ENCODE results near the gene NTSR2.

Gene NTSR2, protein sequence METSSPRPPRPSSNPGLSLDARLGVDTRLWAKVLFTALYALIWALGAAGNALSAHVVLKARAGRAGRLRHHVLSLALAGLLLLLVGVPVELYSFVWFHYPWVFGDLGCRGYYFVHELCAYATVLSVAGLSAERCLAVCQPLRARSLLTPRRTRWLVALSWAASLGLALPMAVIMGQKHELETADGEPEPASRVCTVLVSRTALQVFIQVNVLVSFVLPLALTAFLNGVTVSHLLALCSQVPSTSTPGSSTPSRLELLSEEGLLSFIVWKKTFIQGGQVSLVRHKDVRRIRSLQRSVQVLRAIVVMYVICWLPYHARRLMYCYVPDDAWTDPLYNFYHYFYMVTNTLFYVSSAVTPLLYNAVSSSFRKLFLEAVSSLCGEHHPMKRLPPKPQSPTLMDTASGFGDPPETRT

DNA sequence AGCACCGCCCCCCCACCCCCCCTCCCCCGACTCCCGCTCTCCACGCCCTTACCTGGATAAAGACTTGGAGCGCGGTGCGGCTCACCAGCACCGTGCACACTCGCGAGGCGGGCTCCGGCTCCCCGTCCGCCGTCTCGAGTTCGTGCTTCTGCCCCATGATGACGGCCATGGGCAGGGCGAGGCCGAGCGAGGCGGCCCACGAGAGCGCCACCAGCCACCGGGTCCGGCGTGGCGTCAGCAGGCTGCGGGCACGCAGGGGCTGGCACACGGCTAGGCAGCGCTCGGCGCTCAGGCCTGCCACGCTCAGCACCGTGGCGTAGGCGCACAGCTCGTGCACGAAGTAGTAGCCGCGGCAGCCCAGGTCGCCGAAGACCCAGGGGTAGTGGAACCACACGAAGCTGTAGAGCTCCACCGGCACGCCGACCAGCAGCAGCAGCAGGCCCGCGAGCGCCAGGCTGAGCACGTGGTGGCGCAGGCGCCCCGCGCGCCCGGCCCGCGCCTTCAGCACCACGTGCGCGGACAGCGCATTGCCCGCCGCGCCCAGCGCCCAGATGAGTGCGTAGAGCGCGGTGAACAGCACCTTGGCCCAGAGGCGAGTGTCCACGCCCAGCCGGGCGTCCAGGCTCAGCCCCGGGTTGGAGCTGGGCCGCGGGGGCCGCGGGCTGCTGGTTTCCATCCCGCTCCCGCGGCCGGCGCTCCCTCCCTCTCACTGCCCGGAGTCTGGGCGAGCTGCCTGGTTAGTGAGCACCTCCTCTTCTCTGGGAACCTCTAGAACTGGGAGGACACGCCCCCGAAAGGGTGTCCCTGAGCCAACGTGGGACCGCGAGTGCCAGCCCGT, at the start of gene NTSR2:
Gene NTSR2, minus strand, starts transcription at position 742 of the 838 bp plus-strand sequence. Its CDS starts 66 bp downstream, at position 676.
- no peak for DNase-seq (ENCODE audit: low read depth in 2 of 2)

DNA sequence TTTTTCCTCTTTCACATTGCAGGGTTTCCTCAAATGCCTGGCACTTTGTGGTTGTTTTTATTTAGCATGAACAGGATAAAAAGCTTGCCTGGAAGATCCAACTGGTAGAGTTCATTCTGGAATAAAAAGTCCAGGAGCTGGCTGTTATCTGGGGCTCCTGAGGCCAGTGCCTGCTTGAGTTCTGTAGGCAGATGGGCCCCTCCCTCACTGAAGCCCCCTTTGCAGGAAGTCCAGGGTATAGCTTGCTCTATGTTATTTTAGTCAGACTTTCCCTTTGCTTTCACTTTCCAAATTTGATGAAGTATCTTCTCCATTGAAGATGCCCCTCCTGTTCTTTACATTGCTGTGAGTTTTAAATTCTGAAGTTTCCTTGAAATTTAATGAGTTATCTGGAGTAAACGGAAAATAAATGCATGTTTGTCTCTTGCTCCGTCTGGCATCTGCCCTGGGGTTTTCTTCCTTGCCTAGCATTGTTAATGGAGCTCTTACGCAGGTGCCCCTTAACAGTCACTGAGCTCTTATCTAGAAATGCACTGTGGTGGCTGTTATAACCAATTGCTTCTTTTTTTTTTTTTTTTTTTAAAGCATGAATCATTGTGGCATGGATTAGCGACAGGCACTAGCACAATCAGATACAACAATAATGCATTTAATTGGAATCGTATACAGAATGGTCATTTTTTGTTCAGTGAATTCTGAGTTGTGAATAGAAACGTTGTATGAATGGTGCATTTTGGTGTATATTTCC, 49.4 kb upstream of the NTSR2 start:
- no peak for DNase-seq (ENCODE audit: low read depth in 2 of 2)

DNA sequence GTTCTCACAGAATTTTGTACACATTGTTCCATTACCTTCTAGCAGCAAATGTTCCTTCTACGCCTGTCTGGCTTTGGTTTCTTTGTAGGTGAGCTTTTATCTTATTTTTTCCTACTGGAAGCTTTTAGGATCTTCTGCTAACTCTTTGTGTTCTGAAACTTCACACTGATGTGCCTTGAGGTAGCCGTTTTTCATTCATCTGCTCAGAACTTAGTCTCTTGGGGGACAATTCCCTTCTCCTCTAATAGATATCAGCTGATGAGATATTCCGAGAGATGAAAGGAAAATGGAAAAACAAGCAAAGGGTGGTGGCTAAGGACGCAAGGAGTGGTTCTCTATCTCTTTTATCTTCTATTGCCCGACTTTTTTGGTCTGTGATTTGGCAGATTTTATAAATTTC, 48.6 kb upstream of the NTSR2 start:
- no peak for DNase-seq (ENCODE audit: low read depth in 2 of 2)

- DNase-seq (ENCODE audit: low read depth in 2 of 2): no peak
These were observed 47.6 kb upstream of the NTSR2 start for GRCh38 chr2:11717623-11718022.

DNA sequence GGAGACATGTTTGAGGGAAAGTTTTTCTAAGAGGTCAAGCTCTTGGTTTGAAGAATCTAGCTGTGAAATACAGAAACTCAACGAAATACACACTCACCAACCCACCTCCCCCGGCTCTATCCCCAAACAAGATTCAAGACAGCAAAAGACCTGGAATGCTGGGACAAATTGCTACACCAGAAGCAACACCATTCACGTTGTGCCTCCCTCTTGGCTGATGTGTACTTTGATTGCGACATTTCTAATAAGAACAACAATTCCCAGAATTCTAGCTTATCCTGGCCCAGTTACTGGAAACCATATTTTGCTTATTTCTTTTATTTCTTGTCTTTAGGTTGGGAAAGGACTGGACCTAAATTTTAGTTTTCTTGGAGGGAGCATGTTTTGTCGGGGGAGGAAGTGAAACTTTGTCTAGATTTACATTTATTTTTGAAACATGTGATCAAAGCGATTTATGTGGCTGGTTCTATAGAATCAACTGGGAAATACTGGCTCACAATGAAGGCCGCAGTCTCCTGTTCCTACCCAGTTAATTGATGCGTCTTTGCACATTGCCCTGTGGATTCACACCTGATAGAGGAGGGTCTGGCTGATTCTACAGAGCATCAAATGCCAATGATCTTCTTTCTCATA, 46.8 kb upstream of the NTSR2 start:
- no peak for DNase-seq (ENCODE audit: low read depth in 2 of 2)

GRCh38 chr2:11715987-11716652, 46.1 kb upstream of the NTSR2 start:
- no peak for DNase-seq (ENCODE audit: low read depth in 2 of 2)

DNA sequence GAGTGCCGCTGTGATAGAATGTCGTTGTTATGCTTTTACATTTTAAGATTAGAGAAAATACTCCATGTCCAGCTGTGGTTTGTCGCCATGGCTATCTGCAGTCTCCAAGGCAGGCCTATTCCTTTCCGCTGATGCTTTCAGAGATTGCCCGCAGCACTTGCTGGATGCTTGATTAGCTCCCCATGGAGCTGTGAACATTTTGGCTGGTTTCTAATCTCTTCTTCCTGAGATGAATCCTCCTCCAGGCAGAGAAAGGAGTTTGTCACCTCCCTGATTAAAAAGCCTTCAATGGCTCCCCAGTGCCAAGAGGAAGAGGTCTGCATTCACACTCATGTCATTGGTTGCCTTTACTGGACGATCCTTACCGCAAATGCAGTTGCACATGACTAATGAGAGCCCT, 43.8 kb upstream of the NTSR2 start:
- DNase-seq (ENCODE audit: low read depth in 2 of 2): no peak

- no peak for DNase-seq (ENCODE audit: low read depth in 2 of 2)
These were observed 42.9 kb upstream of the NTSR2 start for GRCh38 chr2:11712866-11713265.

GRCh38 chr2:11711751-11712150, 41.8 kb upstream of the NTSR2 start:
- no peak for DNase-seq (ENCODE audit: low read depth in 2 of 2)

- no peak for DNase-seq (ENCODE audit: low read depth in 2 of 2)
These were observed 41.3 kb upstream of the NTSR2 start for GRCh38 chr2:11711354-11711716.

DNA sequence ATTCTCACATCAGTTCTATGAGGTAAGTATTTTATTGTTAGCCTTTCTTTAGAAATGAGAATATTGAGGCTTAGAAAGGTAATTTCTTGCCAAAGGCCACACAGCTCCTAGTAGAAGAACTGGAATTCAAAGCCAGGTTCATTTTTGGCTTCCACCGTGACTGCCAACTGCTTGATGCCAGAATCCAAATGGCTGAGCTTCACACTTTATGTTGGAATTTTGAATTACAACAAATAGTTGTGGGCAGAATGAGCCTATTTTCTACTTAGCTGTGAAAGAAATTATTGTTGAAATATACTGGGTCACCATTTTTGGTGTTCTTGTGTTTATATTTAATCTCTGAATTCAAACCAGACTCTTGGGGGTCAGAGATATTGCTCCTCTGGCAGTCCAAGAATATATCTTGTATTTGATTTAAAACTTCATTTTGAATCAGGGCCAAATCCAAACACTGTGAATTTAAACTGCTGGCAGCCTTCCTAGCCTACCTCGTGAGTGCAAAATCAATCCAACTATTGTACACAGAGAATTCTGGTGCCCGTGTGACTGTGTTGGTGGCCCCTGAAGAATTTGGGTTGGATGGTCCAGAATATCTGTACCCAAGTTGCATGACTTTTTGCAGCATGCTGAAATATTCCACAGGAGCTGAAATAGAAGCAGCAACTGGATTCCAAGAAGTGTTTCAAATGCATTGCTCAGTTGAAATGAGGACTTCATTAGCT, 40.8 kb upstream of the NTSR2 start:
- DNase-seq (ENCODE audit: low read depth in 2 of 2): no peak

DNA sequence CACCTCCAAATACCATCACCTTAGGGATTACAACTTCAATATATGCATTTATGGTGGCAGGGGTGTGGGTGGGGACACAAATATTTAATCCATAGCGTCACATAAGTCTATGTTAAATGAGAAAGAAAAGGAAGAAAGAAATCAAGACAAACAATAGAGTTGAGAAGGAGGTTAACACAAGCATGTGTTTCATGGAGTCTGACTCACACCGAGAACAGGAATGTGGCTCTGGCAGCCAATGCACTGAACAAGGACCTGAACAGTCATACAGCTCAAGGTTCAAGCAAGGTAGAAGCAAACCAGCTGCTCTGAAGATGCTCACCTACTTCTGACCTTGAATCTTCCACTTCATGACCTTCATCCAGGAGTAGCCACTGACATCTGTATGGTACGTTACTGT, 40.2 kb upstream of the NTSR2 start:
- DNase-seq (ENCODE audit: low read depth in 2 of 2): no peak

DNA sequence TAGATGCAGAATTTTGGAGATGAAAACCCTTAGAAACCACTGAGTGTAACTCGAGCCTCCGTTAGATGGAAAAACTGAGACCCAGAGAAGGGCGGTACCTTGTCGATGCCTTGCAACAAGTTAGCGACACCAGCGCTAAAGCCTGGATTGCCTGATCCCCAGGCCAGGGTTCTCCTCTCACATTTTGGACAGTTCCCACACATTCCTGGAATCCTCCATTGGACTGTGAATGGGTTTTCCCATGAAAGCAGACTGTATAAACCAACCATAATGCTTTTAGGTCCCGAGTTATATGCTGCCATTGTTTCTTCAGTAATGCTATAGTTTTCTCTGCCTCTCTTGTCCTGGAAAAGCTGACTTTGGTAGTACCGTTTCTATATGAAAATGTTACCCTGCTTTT, 39.3 kb upstream of the NTSR2 start:
- no peak for DNase-seq (ENCODE audit: low read depth in 2 of 2)

GRCh38 chr2:11708106-11708505, 38.1 kb upstream of the NTSR2 start:
- DNase-seq (ENCODE audit: low read depth in 2 of 2): no peak

GRCh38 chr2:11705711-11706110, 35.7 kb upstream of the NTSR2 start:
- DNase-seq (ENCODE audit: low read depth in 2 of 2): no peak

GRCh38 chr2:11705063-11705462, 35.1 kb upstream of the NTSR2 start:
- no peak for DNase-seq (ENCODE audit: low read depth in 2 of 2)

DNA sequence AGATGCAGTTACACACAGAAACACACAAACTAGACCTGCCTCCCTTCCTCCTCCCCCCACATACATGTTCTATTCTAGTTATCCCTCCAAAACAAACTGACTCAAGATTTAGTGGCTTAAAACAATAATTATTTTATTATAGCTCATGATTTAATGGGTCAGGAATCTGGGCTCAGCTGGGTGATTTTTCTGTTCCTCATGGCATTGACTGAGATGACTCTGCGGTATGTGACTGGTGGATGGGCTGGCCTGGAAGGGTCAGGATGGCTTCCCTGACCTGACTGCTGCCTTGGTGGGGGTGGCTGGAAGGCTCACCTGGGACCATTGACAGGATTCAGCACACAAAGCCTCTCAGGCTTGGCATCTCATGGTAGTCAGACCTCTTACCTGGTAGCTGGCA, 33.7 kb upstream of the NTSR2 start:
- no peak for DNase-seq (ENCODE audit: low read depth in 2 of 2)

DNA sequence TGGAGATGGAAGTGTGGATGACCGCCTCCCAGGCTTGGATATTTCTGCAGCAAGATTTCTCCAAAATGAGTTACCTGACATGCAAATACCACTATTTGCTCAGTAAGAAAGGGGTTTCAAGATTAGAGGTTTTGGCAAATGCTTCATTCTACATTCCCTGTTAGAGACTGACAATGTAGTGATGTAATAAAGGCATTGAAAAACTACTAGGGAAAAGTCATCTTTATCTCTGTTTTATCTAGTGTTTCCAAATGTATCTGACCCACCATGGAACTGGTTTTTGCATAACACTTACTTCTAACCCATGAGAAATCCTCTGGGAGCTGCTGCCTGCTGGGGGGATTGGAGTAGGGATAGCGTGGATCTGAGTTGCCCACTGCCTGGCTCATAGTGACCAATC, 33.0 kb upstream of the NTSR2 start:
- no peak for DNase-seq (ENCODE audit: low read depth in 2 of 2)

DNA sequence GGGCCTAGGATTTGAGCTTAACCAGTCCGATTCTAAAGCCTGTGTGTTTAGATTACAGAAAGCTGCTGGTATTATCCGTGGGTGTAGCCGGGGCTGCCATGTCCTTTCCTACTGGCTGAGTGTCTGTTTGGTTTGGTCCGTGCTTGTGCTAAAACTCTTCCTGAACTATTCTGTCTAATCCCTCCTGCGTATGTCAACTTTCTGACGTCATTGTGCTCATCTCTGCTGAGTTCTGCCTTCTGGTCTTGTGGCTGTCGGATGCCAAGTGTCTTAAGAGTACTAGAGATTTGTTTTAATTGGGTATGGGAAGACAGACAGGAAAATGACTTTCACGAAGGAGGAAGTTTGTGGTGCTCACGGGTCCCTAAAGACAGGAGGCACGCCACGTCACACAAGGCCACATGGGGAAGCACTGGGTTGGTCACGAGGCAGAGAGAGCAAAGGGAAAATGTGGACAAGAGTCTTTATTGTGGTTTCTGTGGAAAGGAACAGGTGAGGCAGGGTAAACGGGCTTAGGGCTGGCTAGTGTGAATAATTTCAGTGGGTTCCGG, 31.8 kb upstream of the NTSR2 start:
- no peak for DNase-seq (ENCODE audit: low read depth in 2 of 2)

- DNase-seq (ENCODE audit: low read depth in 2 of 2): no peak
These were observed 31.2 kb upstream of the NTSR2 start for GRCh38 chr2:11701206-11701605.
